MM.1S (cell line): ENCODE measurements around the gene GPR137B.

ENCODE experiments used
- CTCF ChIP-seq: fragments of 300-600 bp; sonication (generic); IDR thresholded peaks from 2 replicates; pipeline ENCODE4 v1.5.1; 2016; ENCODE audit warnings: antibody characterized with exemption, low read length, mixed read lengths
- EZH2 ChIP-seq: fragments of 300-600 bp; sonication (generic); optimal IDR thresholded peaks from 2 replicates; pipeline ENCODE3; 2017; ENCODE audit warnings: low read depth, mild to moderate bottlenecking, antibody characterized with exemption, low read length, mixed read lengths
- EZH2phosphoT487 ChIP-seq: fragments of 300-600 bp; sonication (generic); IDR thresholded peaks from 2 replicates; pipeline ENCODE4 v1.6.1; 2018; ENCODE audit warnings: antibody characterized with exemption, low read length

- TF ChIP-seq CTCF (no peak), EZH2phosphoT487 (no peak), EZH2 (no peak)
These were observed 28.1 kb upstream of the GPR137B start for GRCh38 chr1:236114076-236114747.
